BE2C (cell line): ENCODE data around the gene NPAS2.

Experiments used
- DNase-seq: peaks from one replicate; pipeline ENCODE4 v3.0.0-alpha.2; 2020
- H3K27me3 ChIP-seq: fragments of 250-450 bp; sonication (Bioruptor Pico); 2 replicates; pipeline ENCODE4 v1.5.1; 2020; ENCODE audit warnings: mild to moderate bottlenecking
- H3K36me3 ChIP-seq: fragments of 250-450 bp; sonication (Bioruptor Pico); 2 replicates; pipeline ENCODE4 v1.5.1; 2020; ENCODE audit warnings: mild to moderate bottlenecking
- H3K4me1 ChIP-seq: fragments of 250-450 bp; sonication (Bioruptor Pico); 2 replicates; pipeline ENCODE4 v1.5.1; 2020
- H3K4me3 ChIP-seq: 2 replicates; pipeline ENCODE4 v1.5.1; 2011; ENCODE audit warnings: low read depth, low read length
- H3K9me3 ChIP-seq: fragments of 250-450 bp; sonication (Bioruptor Pico); 2 replicates; pipeline ENCODE4 v1.5.1; 2020
- CTCF ChIP-seq: IDR thresholded peaks from 2 replicates; pipeline ENCODE4 v1.5.1; 2012; ENCODE audit warnings: mild to moderate bottlenecking, low read depth, low read length

Gene NPAS2

DNA sequence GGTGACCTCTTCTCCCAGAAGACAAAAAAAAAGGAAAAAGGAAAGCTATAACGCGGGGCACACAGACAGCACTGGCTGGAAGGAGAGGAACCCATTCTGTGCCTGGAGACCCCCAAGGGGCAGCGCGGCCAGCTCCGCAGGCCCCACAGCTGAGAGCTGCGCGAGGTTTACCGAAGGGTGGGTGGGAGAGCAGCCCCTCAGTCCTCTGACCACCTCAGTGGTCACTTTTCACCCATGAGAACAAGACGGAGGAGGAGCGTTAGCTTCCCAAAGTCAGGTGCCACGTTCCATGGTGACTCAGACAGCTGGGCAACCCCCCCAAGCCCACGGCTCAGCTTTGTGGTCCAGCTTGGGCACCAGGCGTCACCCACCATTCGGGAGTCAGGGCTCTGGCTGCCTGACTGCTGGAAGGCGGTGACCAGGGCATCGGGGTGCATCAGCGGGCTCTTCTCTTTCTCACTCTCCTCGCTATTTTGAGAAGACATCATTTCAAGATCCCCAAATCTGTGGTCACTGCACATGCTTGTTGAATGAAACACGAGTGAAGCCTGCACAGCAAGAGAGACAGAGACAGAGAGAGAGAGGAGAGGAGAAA, 217.3 kb downstream of the NPAS2 start:
- Histone ChIP-seq H3K4me3 (no peak overlapping the region), H3K36me3 (peaks cover 10% of the 10 kb centered on the region), H3K4me1 (peaks cover 13% of the 10 kb centered on the region), H3K9me3 (no peaks in the 10 kb centered on the region), H3K27me3 (no peaks in the 10 kb centered on the region)
- no peak for TF ChIP-seq CTCF
- DNase-seq, result no peak

DNA sequence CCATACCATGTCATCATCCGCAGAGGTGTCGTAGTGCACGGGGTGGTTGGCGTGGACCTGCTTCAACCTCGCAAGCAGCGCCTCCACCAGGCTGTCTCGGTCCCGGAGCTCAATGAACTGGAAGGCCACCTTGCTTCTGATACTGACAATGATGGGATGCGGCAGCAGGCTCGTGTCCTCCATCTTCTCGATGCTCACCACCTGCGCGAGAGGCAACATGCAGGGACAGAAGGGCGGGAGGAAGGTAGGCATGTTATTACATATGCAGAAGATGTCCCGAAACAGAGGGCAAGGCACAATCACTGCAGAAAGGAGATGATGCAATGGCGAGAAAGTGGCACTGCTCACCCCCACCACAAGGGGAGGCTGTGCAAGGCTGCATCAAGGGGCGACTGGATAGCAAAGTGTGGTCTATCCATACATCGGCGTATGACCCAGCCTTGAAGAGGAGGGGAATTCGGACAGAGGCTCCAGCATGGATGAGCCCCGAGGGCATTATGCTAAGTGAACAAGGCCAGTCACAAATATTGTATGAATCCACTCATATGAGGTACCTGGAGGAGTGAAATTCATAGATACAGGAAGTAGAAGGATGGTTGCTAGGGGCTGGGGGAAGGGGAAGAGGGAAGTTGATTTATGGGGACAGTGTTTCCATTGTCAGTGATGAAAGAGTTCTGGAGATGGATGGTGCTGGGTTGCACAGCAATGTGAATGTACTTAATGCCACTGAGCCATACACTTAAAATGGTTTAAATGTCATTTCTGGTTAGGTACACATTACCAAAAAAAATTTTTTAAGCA, 218.7 kb downstream of the NPAS2 start:
- peaks cover 13% of the 10 kb centered on the region for H3K4me1 ChIP-seq
- peaks cover 10% of the 10 kb centered on the region for H3K36me3 ChIP-seq
- peak; percentile 57 for TF ChIP-seq CTCF
- DNase-seq, result peak; percentile 15
- H3K9me3 ChIP-seq, result no peaks in the 10 kb centered on the region
- no peaks in the 10 kb centered on the region for H3K27me3 ChIP-seq
- no peak overlapping the region for H3K4me3 ChIP-seq

DNA sequence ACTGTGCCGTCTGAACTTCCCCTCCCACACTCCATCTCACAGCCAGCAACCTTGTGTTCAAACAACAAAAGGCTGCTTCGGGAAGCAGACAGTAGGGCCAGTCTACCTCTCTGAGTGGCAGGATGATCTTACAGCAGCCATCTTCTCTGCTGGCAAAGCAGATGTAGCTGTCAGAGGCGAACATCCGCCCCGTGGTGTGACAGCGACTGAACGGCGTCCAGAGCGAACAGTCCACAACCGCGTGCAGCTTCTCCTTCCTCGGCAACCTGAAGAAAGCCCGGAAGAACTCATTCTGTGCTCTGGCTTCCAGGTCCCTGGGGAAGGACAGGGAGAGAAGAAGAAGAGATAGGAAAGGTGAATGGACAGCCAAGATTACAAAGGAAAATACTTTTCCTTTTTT, 220.1 kb downstream of the NPAS2 start:
- TF ChIP-seq CTCF, result no peak
- Histone ChIP-seq H3K36me3 (peaks cover 10% of the 10 kb centered on the region), H3K27me3 (no peaks in the 10 kb centered on the region), H3K9me3 (no peaks in the 10 kb centered on the region), H3K4me3 (no peak overlapping the region), H3K4me1 (peaks cover 13% of the 10 kb centered on the region)
- no peak for DNase-seq

DNA sequence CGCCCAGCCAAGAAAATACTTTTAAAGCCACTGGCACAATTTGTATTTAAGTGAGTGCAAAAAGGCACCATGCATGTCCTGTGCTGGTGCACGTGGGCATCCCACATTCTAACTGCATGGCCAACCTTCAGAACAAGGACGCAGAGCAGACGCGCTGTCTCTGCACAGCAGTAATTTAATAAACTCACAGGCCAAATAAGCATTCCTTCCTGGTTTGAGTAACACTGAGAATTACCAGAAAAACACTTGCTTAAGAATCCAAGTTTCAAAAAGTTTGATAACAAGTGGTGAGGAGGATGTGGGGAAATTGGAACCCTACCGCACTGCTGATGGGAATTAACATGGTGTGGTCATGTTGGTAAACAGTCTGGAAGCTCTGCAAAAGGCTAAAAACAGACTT, 220.8 kb downstream of the NPAS2 start:
- peaks cover 13% of the 10 kb centered on the region for H3K4me1 ChIP-seq
- no peak for TF ChIP-seq CTCF
- peaks cover 10% of the 10 kb centered on the region for H3K36me3 ChIP-seq
- peak; percentile 40 for DNase-seq
- no peaks in the 10 kb centered on the region for H3K9me3 ChIP-seq
- no peak overlapping the region for H3K4me3 ChIP-seq
- H3K27me3 ChIP-seq, result no peaks in the 10 kb centered on the region

- Histone ChIP-seq H3K9me3 (no peaks in the 10 kb centered on the region), H3K4me1 (peaks cover 13% of the 10 kb centered on the region), H3K27me3 (no peaks in the 10 kb centered on the region), H3K4me3 (no peak overlapping the region), H3K36me3 (peaks cover 10% of the 10 kb centered on the region)
- DNase-seq, result no peak
- no peak for TF ChIP-seq CTCF
Observed at GRCh38 chr2:101041413-101041812, 221.5 kb downstream of the NPAS2 start.

GRCh38 chr2:101045330-101045729, 225.4 kb downstream of the NPAS2 start:
- peaks cover 9% of the 10 kb centered on the region for H3K4me1 ChIP-seq
- no peak for TF ChIP-seq CTCF
- no peaks in the 10 kb centered on the region for H3K27me3 ChIP-seq
- no peak overlapping the region for H3K4me3 ChIP-seq
- H3K9me3 ChIP-seq, result no peaks in the 10 kb centered on the region
- H3K36me3 ChIP-seq, result peaks cover 3% of the 10 kb centered on the region; the same call in 1 of the 2 replicates
- no peak for DNase-seq
